ENCODE measurements around the gene HSPB9. TPM values are rescaled to one million over a fixed set of nuclear protein-coding genes. Genes with fewer than 3 reads are reported as not detected.

The HSPB9 gene
- total RNA-seq, 1 experiment from 2014 or later = not detected

DNA sequence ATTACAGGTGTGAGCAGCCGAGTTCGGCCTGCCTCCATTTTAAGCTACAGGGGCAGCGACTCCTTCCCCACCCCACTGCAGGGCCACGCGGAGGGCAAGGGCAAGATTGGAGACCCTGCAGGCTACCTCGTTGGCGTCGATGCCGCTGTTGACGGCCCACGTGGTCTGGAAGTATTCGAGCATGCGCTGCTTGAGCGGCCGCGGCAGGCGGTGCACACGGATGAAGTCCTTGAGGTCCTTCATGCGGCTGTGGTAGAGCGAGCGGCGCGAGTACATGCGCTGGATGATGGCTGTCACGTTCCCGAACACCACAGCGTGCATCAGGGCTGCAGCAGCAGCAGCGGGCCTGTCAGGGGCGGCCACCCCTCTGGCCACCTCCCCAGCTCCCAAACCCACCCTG, 46.7 kb downstream of the HSPB9 start:
- DNase-seq (ENCODE audit: low spot score) = no peak
- no peak overlapping the region for H3K4me3 ChIP-seq (ENCODE audit: low read depth, low read length, poor library complexity, severe bottlenecking)
- CTCF ChIA-PET = no interaction called here
- TF ChIP-seq CTCF (conservative IDR thresholded peaks at IDR 0.05; ENCODE audit: low read depth, low read length) (no peak), EZH2 (IDR thresholded peaks at IDR 0.05; ENCODE audit: borderline replicate concordance, low read depth, low read length, poor library complexity, severe bottlenecking) (no peak)
- no peaks in the 10 kb centered on the region for H3K4me1 ChIP-seq (ENCODE audit: insufficient read depth, low read length, poor library complexity, severe bottlenecking)
- no peaks in the 10 kb centered on the region for H3K9me3 ChIP-seq (ENCODE audit: low read depth, low read length, poor library complexity, severe bottlenecking)
- intact Hi-C loops (cut with micrococcal nuclease; ENCODE audit: unreplicated experiment) = no loop called here
- BruUV-seq (replicated peaks) = no TSS peak
- no peaks in the 10 kb centered on the region for H3K27me3 ChIP-seq (replicated peaks; ENCODE audit: insufficient read depth, low read depth, low read length, poor library complexity)
- POLR2A ChIA-PET (ENCODE audit: low non-redundant PET) = no interaction called here
- H3K36me3 ChIP-seq (ENCODE audit: insufficient read depth, low read length, poor library complexity, severe bottlenecking) = no peaks in the 10 kb centered on the region
- H3K27ac ChIP-seq (ENCODE audit: low read depth, low read length, poor library complexity, severe bottlenecking) = no peak overlapping the region

- DNase-seq (ENCODE audit: low spot score) = no peak
- Histone ChIP-seq H3K27me3 (replicated peaks; ENCODE audit: insufficient read depth, low read depth, low read length, poor library complexity) (no peaks in the 10 kb centered on the region), H3K4me1 (ENCODE audit: insufficient read depth, low read length, poor library complexity, severe bottlenecking) (no peaks in the 10 kb centered on the region), H3K4me3 (ENCODE audit: low read depth, low read length, poor library complexity, severe bottlenecking) (no peak overlapping the region), H3K27ac (ENCODE audit: low read depth, low read length, poor library complexity, severe bottlenecking) (no peak overlapping the region), H3K9me3 (ENCODE audit: low read depth, low read length, poor library complexity, severe bottlenecking) (no peaks in the 10 kb centered on the region), H3K36me3 (ENCODE audit: insufficient read depth, low read length, poor library complexity, severe bottlenecking) (no peaks in the 10 kb centered on the region)
- ChIA-PET POLR2A (ENCODE audit: low non-redundant PET) (no interaction called here), CTCF (no interaction called here)
- intact Hi-C loops (cut with micrococcal nuclease; ENCODE audit: unreplicated experiment) = no loop called here
- TF ChIP-seq CTCF (conservative IDR thresholded peaks at IDR 0.05; ENCODE audit: low read depth, low read length) = no peak
- no peak for TF ChIP-seq EZH2 (IDR thresholded peaks at IDR 0.05; ENCODE audit: borderline replicate concordance, low read depth, low read length, poor library complexity, severe bottlenecking)
- BruUV-seq (replicated peaks) = no TSS peak
Measured at GRCh38 chr17:42171831-42172230, 49.2 kb downstream of the HSPB9 start.

Other genes starting within 250 kb of the HSPB9 start
- 175 and 191 TPM in 2 replicates for gene ACLY, start 203.9 kb upstream of the HSPB9 start, total RNA-seq (2021)
- 0.97 and 1.8 TPM in 2 replicates for gene ODAD4, start 192.2 kb upstream of the HSPB9 start, total RNA-seq (2021)
- 55.5 and 55.6 TPM in 2 replicates for gene CNP, start 156.0 kb upstream of the HSPB9 start, total RNA-seq (2021)
- gene DNAJC7, start 105.4 kb upstream of the HSPB9 start, total RNA-seq (2021) = 77.4 and 94.6 TPM in 2 replicates
- gene NKIRAS2, start 102.7 kb upstream of the HSPB9 start, total RNA-seq (2021) = 25.4 and 28.7 TPM in 2 replicates
- gene C17orf113, start 72.2 kb upstream of the HSPB9 start, total RNA-seq (2021) = 0.41 and 0.72 TPM in 2 replicates
- 0.15 and 0.17 TPM in 2 replicates for gene ZNF385C, start 24.3 kb upstream of the HSPB9 start, total RNA-seq (2021)
- 2.1 and 3.3 TPM in 2 replicates for gene DHX58, start 10.1 kb upstream of the HSPB9 start, total RNA-seq (2021)
- gene KAT2A, start 1.4 kb upstream of the HSPB9 start, total RNA-seq (2021) = 28.6 and 30.3 TPM in 2 replicates
- gene RAB5C, start 32.2 kb downstream of the HSPB9 start, total RNA-seq (2021) = 65.1 and 67.5 TPM in 2 replicates
- 0.28 TPM in 1 of 2 replicates, not detected in the other for gene KCNH4, start 58.3 kb downstream of the HSPB9 start, total RNA-seq (2021)
- not detected in 2 replicates for gene HCRT, start 62.6 kb downstream of the HSPB9 start, total RNA-seq (2021)
- gene GHDC, start 71.7 kb downstream of the HSPB9 start, total RNA-seq (2021) = 3.7 and 3.9 TPM in 2 replicates
- 11.2 and 14.9 TPM in 2 replicates for gene STAT5B, start 153.6 kb downstream of the HSPB9 start, total RNA-seq (2021)
- 0.19 TPM in 1 of 2 replicates, not detected in the other for gene STAT5A, start 165.7 kb downstream of the HSPB9 start, total RNA-seq (2021)